HepG2 (cell line): ENCODE data around the gene PIP5K1C. TPM values are rescaled to one million over a fixed set of nuclear protein-coding genes. Genes with fewer than 3 reads are reported as not detected.

Experiments
- ATAC-seq: fragments of 200-7000 bp; cut with Tn5 transposase; 3 replicates; pipeline ENCODE4 v1.9.1; 2020; ENCODE audit warnings: mild to moderate bottlenecking, moderate library complexity
- BruUV-seq: library from RNA; stranded (reverse); fragments of 400-500 nt; replicated peaks from 2 replicates; lab custom pipeline; 2021; lab: Mats Ljungman, UMichigan
- CTCF ChIA-PET: fragments of 300-600 bp; formaldehyde crosslinking; extraction: SDS; loops from one replicate; lab custom pipeline; 2021; ENCODE audit warnings: low total read pairs, inconsistent platforms, low intra/inter-chr PET ratio; lab: Yijun Ruan, JAX
- POLR2A ChIA-PET: fragments of 350-600 bp; sonication (Branson Sonifier 250); formaldehyde crosslinking; loops from one replicate; lab custom pipeline; 2020; ENCODE audit warnings: antibody characterized with exemption, inconsistent platforms; lab: Yijun Ruan, JAX
- DNase-seq: peaks from one replicate; pipeline ENCODE4 v3.0.0-alpha.2; 2015; ENCODE audit warnings: low spot score
- FAIRE-seq: peaks from 3 replicates; lab custom pipeline; 2011; peaks lifted over from hg19 to GRCh38; lab: Jason Lieb, UNC
- H2AFZ ChIP-seq: one replicate; pipeline ENCODE4 v1.6.1; 2011; ENCODE audit warnings: low read length, inconsistent platforms
- H3K27ac ChIP-seq: fragments of 300-600 bp; 3 replicates; pipeline ENCODE4 v1.8.0; 2011; ENCODE audit warnings: mixed run types, mild to moderate bottlenecking, mixed read lengths, low read length, inconsistent platforms; ENCODE audit not compliant: insufficient read depth; ENCODE audit errors: extremely low read length
- H3K27me3 ChIP-seq, 2 experiments: fragments of 200-600 bp in 1 of 2; 2 replicates in 1 of 2; 3 replicates in 1 of 2; pipeline versions ENCODE4 v1.6.0 to v1.8.0; 2011; ENCODE audit warnings: low read length in 2 of 2, mild to moderate bottlenecking in 2 of 2, moderate library complexity in 2 of 2, inconsistent platforms in 1 of 2; ENCODE audit not compliant: insufficient read depth in 2 of 2, control insufficient read depth in 1 of 2
- H3K36me3 ChIP-seq, 2 experiments: fragments of 200-600 bp in 1 of 2; replicated peaks in 1 of 2; 2 replicates in 1 of 2; 3 replicates in 1 of 2; pipeline versions ENCODE4 v1.5.1 to v1.8.0; 2011; ENCODE audit warnings: low read length in 2 of 2, inconsistent platforms in 1 of 2; ENCODE audit not compliant: insufficient read depth in 2 of 2, control insufficient read depth in 1 of 2
- H3K4me1 ChIP-seq: 2 replicates; pipeline ENCODE4 v1.5.1; 2012; ENCODE audit warnings: low read length, inconsistent platforms; ENCODE audit not compliant: insufficient read depth
- H3K4me2 ChIP-seq: 2 replicates; pipeline ENCODE4 v1.6.0; 2011; ENCODE audit warnings: low read depth, low read length, inconsistent platforms
- H3K4me3 ChIP-seq, 3 experiments: fragments of 200-600 bp in 1 of 3; sonication (generic), shearing (Covaris generic) in 1 of 3; replicated peaks in 1 of 3; 2 replicates each; pipeline ENCODE4 v1.5.1; 2011 to 2016; ENCODE audit warnings: low read length in 3 of 3, inconsistent platforms in 2 of 3, low read depth in 2 of 3, mild to moderate bottlenecking in 2 of 3, control low read depth in 1 of 3, mixed read lengths in 1 of 3; ENCODE audit not compliant: insufficient read depth in 1 of 3
- H3K79me2 ChIP-seq: one replicate; pipeline ENCODE4 v1.6.1; 2011; ENCODE audit warnings: low read length, inconsistent platforms; ENCODE audit not compliant: insufficient read depth
- H3K9ac ChIP-seq: 2 replicates; pipeline ENCODE4 v1.6.0; 2011; ENCODE audit warnings: mild to moderate bottlenecking, low read depth, low read length, inconsistent platforms; ENCODE audit not compliant: insufficient read depth
- H3K9me3 ChIP-seq: 2 replicates; pipeline ENCODE4 v1.5.1; 2012; ENCODE audit warnings: mild to moderate bottlenecking, low read length
- H4K20me1 ChIP-seq: 2 replicates; pipeline ENCODE4 v1.6.0; 2011; ENCODE audit warnings: inconsistent platforms, mild to moderate bottlenecking, low read length, moderate library complexity; ENCODE audit not compliant: insufficient read depth
- AGO2 ChIP-seq: fragments of 200-400 bp; formaldehyde crosslinking; optimal IDR thresholded peaks from 2 replicates; pipeline ENCODE3; 2017; ENCODE audit warnings: mild to moderate bottlenecking, low read depth, low read length, moderate library complexity
- GABPB1 ChIP-seq: IDR thresholded peaks from 2 replicates; pipeline ENCODE4 v1.6.1; 2016; ENCODE audit warnings: mild to moderate bottlenecking, missing genetic modification reagents, moderate library complexity, missing compliant biosample characterization
- SETDB1 ChIP-seq: sonication (generic); formaldehyde crosslinking; IDR thresholded peaks from 2 replicates; pipeline ENCODE4 v1.5.1; 2020; ENCODE audit warnings: missing genetic modification reagents, mild to moderate bottlenecking, borderline replicate concordance
- SP4 ChIP-seq: sonication (generic); formaldehyde crosslinking; IDR thresholded peaks from 2 replicates; pipeline ENCODE4 v1.8.1; 2023; ENCODE audit warnings: mild to moderate bottlenecking, missing genetic modification reagents
- THAP8 ChIP-seq: sonication (generic); formaldehyde crosslinking; IDR thresholded peaks from 2 replicates; pipeline ENCODE4 v1.5.1; 2020; ENCODE audit warnings: missing genetic modification reagents, mild to moderate bottlenecking, borderline replicate concordance
- YY1 ChIP-seq: IDR thresholded peaks from 2 replicates; pipeline ENCODE4 v1.6.1; 2011; ENCODE audit warnings: low read length, low read depth, moderate library complexity, mild to moderate bottlenecking; ENCODE audit not compliant: insufficient read depth, insufficient replicate concordance
- ZNF180 ChIP-seq: sonication (generic); formaldehyde crosslinking; IDR thresholded peaks from 2 replicates; pipeline ENCODE4 v1.4.0; 2020; ENCODE audit warnings: low read depth, missing genetic modification reagents, borderline replicate concordance
- ZNF451 ChIP-seq: sonication (generic); formaldehyde crosslinking; IDR thresholded peaks from 2 replicates; pipeline ENCODE4 v1.5.0; 2020; ENCODE audit warnings: mild to moderate bottlenecking, missing genetic modification reagents
- ZNF615 ChIP-seq: sonication (generic); formaldehyde crosslinking; IDR thresholded peaks from 2 replicates; pipeline ENCODE4 v1.5.0; 2020; ENCODE audit warnings: mild to moderate bottlenecking, missing genetic modification reagents, borderline replicate concordance
- whole genome bisulfite sequencing: methylation state at CpG from one replicate; pipeline ENCODE4 v1.1.6; 2017; ENCODE audit warnings: low lambda C conversion rate; 5-methylcytosine and 5-hydroxymethylcytosine counted together
- in situ Hi-C: cut with HindIII; loops from 2 replicates; pipeline ENCODE4 v1.10.0; 2017; ENCODE audit warnings: low pct_unique_long_range_greater_than_20kb; ENCODE audit not compliant: extremely low pct_ligation_motif_present
- intact Hi-C: fragments of 100-400 bp; cut with micrococcal nuclease; formaldehyde crosslinking; loops from one replicate; pipeline ENCODE4 v1.10.0; 2022; ENCODE audit not compliant: unreplicated experiment
- polyA plus RNA-seq, 8 experiments: library from polyadenylated mRNA; depleted of rRNA in 3 of 8; stranded (reverse) in 7 of 8; unstranded in 1 of 8; fragments of >200 nt; fragmentation: Illumina TruSeq in 4 of 8; extraction: Trizol in 4 of 8; gene quantifications; 2 replicates each; pipeline versions ENCODE4 v1.2.1 to v1.2.3, GENCODE V29; 2011 to 2016; ENCODE audit warnings: low read depth in 4 of 8, missing spikeins in 1 of 8, mixed read lengths in 1 of 8; ENCODE audit not compliant: insufficient read depth in 1 of 8
- total RNA-seq, 5 experiments: library from RNA; depleted of rRNA; stranded (reverse); fragments of >200 nt; fragmentation: Illumina TruSeq; extraction: Trizol; gene quantifications; 2 replicates each; pipeline ENCODE4 v1.2.3, GENCODE V29; 2016; ENCODE audit warnings: low read depth in 1 of 5

The PIP5K1C gene
- total and polyA plus RNA-seq, 2 of the 13 experiments (the other 11 are each of a cell fraction or from before 2014, with no cell fraction given): 3.6 to 4.3 TPM

GRCh38 chr19:3636506-3636905 lies 63.8 kb downstream of the PIP5K1C start (continued):
- TF ChIP-seq ZNF615 (no peak), SETDB1 (CRISPR knock-in tag) (no peak), THAP8 (no peak), GABPB1 (CRISPR knock-in tag) (no peak), YY1 (no peak), ZNF180 (CRISPR knock-in tag) (no peak), SP4 (CRISPR knock-in tag) (no peak)

GRCh38 chr19:3634496-3635045 lies 65.7 kb downstream of the PIP5K1C start:
- no peak overlapping the region for H2AFZ ChIP-seq
- no peak for TF ChIP-seq ZNF451 (CRISPR knock-in tag)
- peak; percentile 41 for TF ChIP-seq AGO2
- TF ChIP-seq, all 625 proteins: peak for 1
- Histone ChIP-seq H3K4me1 (no peaks in the 10 kb centered on the region), H3K27me3 (no peaks in the 10 kb centered on the region), H3K4me3 (no peak overlapping the region), H3K79me2 (no peaks in the 10 kb centered on the region), H3K36me3 (peaks cover 0 to 4% of the 10 kb centered on the region in 2 experiments; a peak in 1 of 5 replicates), H4K20me1 (no peaks in the 10 kb centered on the region), H3K4me2 (no peak overlapping the region), H3K27ac (no peak overlapping the region), H3K9ac (no peak overlapping the region), H3K9me3 (no peaks in the 10 kb centered on the region)
- in situ Hi-C loops: no loop called here
- 97% methylated on average over 6 of the region's 19 CpGs for WGBS
- ChIA-PET POLR2A (no interaction called here), CTCF (no interaction called here)
- no TSS peak for BruUV-seq
- ATAC-seq: no peak
- no peak for DNase-seq
- intact Hi-C loops: no loop called here
- FAIRE-seq: no peak
